ENCODE measurements around the gene OR2V1.
"Not testable (repeated sequence)": the region's sequence is repeated elsewhere in the genome, so short reads cannot be mapped to it uniquely, and the experiment has no call there.

The OR2V1 gene

GRCh38 chr5:181164076-181164952 lies 33.3 kb upstream of the OR2V1 start:
- ChIA-PET POLR2A (no interaction called here), CTCF (interaction anchor here (0.9 to 1.6 kb wide), 6 partner anchors 13 to 58 kb away, joined by 3 to 8 read pairs (median 4); no protein-coding TSS in a partner anchor)
- DNase-seq (ENCODE audit: extremely low spot score): no peak
- TF ChIP-seq CTCF (IDR thresholded peaks at IDR 0.05; ENCODE audit: control extremely low read depth, extremely low read depth, low read depth, missing control alignments): no peak

GRCh38 chr5:181163487-181164075 lies 32.6 kb upstream of the OR2V1 start:
- ChIA-PET POLR2A (no interaction called here), CTCF (interaction anchor here (0.9 to 1.6 kb wide), 5 partner anchors 14 to 59 kb away, joined by 3 to 8 read pairs (median 4); no protein-coding TSS in a partner anchor)
- TF ChIP-seq CTCF (IDR thresholded peaks at IDR 0.05; ENCODE audit: control extremely low read depth, extremely low read depth, low read depth, missing control alignments): no peak
- DNase-seq (ENCODE audit: extremely low spot score): peak; percentile 24

GRCh38 chr5:181161534-181162175 lies 30.7 kb upstream of the OR2V1 start:
- no peak for DNase-seq (ENCODE audit: extremely low spot score)
- ChIA-PET CTCF (no interaction called here), POLR2A (interaction anchor here (0.6 kb wide), 1 partner anchor 301 kb away, joined by 5 read pairs; no protein-coding TSS in a partner anchor)
- no peak for TF ChIP-seq CTCF (IDR thresholded peaks at IDR 0.05; ENCODE audit: control extremely low read depth, extremely low read depth, low read depth, missing control alignments)

- POLR2A ChIA-PET; DNase-seq (ENCODE audit: extremely low spot score): not testable (repeated sequence)
- CTCF ChIA-PET: interaction anchor here (0.9 to 1.7 kb wide), 6 partner anchors 9 to 300 kb away, joined by 3 to 6 read pairs (median 4); partner anchors contain the start of gene ZFP62
Measured at GRCh38 chr5:181160755-181161533, 30.0 kb upstream of the OR2V1 start.

GRCh38 chr5:181160152-181160754 lies 29.3 kb upstream of the OR2V1 start:
- TF ChIP-seq CTCF (IDR thresholded peaks at IDR 0.05; ENCODE audit: control extremely low read depth, extremely low read depth, low read depth, missing control alignments): no peak
- DNase-seq (ENCODE audit: extremely low spot score): peak; percentile 78
- POLR2A ChIA-PET: no interaction called here
- CTCF ChIA-PET: interaction anchor here (0.9 to 2.1 kb wide), 10 partner anchors 8 to 300 kb away, joined by 3 to 6 read pairs (median 4); partner anchors contain the start of gene ZFP62

GRCh38 chr5:181159286-181160151 lies 28.6 kb upstream of the OR2V1 start:
- POLR2A ChIA-PET: no interaction called here
- TF ChIP-seq CTCF (IDR thresholded peaks at IDR 0.05; ENCODE audit: control extremely low read depth, extremely low read depth, low read depth, missing control alignments): peak; percentile 94
- DNase-seq (ENCODE audit: extremely low spot score): peak; percentile 87
- CTCF ChIA-PET: interaction anchor here (0.9 to 2.1 kb wide), 10 partner anchors 7 to 299 kb away, joined by 3 to 6 read pairs (median 4); partner anchors contain the start of gene ZFP62

All from GM10248 (cell line).